GM21737 (cell line): Measurements from ENCODE around the gene BAZ1B.
"Not testable (repeated sequence)": the region's sequence is repeated elsewhere in the genome, so short reads cannot be mapped to it uniquely, and the experiment has no call there.

Experiments used
- ATAC-seq: cut with Tn5 transposase; IDR thresholded peaks from one replicate; pipeline ENCODE4 v1.9.1; 2021; ENCODE audit warnings: mild to moderate bottlenecking, moderate library complexity; ENCODE audit not compliant: unreplicated experiment

Gene BAZ1B

DNA sequence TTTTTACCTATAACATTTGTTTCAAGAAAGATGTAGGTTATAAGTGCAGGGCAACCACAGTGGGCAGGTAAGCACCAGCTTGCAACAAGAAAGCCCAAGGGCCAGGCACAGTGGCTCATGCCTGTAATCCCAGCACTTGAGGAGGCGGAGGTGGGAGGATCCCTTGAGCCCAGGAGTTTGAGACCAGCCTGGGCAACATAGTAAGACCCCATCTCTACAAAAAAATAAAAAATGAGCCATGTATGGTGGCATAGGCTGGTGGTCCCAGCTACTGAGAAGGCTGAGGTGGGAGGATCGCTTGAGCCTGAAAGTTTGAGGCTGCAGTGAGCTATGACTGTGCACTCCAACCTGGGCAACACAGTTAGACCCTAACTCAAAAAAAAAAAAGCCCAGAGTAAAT is 22.6 kb upstream of the BAZ1B start:
- ATAC-seq, result no peak

DNA sequence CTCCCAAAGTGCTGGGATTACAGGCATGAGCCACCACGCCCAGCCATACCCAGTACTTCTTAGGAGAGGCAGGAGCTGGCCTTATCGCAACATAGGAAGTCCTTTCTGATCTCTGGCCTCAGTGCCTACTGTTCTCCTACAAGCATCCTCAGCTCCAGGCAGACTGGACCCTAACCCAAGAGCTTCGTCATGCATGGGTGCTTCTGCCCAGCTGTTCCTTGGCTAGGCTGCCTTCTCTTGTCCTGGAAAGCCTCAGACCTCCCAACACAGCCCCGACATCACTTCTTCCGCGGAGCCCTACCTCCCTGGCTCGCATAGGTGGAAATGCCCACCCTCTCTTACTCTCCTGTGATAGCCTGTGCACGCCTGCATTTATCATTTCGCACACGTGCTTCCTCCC is 19.6 kb upstream of the BAZ1B start:
- no peak for ATAC-seq

DNA sequence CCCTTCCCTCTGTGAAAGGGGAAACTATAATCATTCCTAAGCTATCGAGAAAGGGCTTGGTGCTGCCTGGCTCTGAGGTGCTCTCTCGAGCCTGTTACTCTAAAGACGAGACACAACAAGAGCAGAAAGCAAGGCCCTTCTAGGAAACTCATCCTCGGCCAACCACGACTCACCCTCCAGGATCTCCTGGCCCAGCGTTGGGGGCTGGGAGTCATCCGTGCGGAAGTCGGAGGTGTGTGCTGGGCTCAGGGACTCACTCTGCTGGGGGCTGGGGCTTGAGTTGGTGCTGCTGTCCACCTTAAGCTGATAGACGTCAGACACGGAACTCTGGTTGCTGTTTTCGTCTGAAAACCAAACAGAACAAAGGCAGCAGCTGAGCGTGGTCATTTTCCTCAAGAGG is 17.6 kb upstream of the BAZ1B start:
- ATAC-seq, result no peak

- ATAC-seq, result not testable (repeated sequence)
These were observed 16.4 kb upstream of the BAZ1B start for GRCh38 chr7:73538510-73538909.

- ATAC-seq, result no peak
These were observed 15.0 kb upstream of the BAZ1B start for GRCh38 chr7:73537051-73537450.

DNA sequence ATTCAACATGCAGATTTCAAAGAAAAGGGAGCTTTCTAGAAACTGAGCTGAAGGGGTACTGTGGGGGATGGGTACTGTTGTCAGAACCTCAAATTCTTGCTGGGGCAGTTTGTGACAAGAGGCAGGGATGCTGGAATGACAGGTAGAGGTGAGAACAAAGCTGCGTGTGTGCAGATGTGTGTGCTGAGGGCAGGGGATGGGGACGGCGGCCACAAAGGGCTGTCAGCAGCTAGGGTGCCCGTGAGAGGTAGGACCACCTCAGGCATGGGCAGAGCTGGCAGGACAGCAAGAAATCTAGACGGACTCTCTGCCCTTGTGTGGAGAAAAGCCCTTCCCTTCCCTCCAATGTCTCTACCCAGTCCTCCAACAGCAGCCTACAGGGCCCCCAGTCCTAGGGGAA is 14.4 kb upstream of the BAZ1B start:
- no peak for ATAC-seq

- ATAC-seq, result not testable (repeated sequence)
These were observed 13.8 kb upstream of the BAZ1B start for GRCh38 chr7:73535918-73536317.

- ATAC-seq, result no peak
These were observed 11.6 kb upstream of the BAZ1B start for GRCh38 chr7:73533742-73534141.

- ATAC-seq, result no peak
These were observed 10.1 kb upstream of the BAZ1B start for GRCh38 chr7:73532224-73532623.

GRCh38 chr7:73530800-73531199 is 8.7 kb upstream of the BAZ1B start:
- no peak for ATAC-seq

DNA sequence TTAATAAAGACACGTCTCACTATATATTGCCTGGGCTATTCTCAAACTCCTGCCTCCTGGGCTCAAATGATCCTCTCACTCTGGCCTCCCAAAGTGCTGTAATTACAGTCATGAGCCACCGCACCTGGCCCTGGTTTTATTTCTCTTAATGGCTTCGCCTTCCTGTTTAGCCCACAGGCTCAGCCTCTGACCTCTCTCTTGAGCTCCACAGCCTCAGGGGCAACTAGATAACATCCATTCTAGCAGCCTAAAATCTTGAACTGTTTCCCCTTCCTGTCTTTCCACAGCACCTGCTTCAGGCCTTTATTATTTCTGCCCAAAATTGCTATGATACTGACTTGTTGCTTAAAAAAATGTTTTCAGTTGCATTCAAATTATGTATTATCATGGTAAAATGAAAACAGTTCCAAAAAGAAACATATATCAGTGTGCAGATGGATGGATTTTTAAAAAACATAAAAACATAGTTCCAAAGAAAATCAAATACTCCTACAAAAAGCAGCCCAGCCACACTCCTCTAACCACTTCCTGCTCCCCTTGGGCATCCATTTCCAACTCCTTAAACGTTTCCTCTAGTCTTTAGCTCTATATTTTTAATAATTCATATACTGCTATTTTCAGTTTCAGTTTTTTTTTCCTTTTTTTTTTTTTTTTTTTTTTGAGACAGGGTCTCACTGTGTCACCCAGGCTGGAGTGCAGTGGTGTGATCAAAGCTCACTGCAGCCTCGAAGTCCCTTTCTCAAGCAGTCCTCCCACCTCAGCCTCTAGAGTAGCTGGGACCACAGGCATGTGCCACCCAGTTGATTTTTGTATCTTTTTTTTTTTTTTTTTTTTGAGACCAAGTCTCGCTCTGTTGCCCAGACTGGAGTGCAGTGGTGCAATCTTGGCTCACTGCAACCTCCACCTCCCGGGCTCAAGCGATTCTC is 5.1 kb upstream of the BAZ1B start:
- ATAC-seq, result no peak

DNA sequence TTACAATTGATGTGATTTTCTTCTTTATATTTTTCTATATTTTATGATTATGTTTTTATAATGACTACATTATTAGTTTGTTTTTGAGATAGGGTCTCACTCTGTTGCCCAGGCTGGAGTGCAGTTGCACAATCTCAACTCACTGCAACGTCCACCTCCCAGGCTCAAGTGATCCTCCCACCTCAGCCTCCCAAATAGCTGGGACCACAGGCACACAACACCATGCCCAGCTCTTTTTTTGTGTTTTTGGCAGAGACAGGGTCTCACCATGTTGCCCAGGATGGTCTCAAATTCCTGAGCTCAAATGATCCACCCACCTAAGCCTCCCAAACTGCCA is 4.0 kb upstream of the BAZ1B start:
- ATAC-seq, result not testable (repeated sequence)

DNA sequence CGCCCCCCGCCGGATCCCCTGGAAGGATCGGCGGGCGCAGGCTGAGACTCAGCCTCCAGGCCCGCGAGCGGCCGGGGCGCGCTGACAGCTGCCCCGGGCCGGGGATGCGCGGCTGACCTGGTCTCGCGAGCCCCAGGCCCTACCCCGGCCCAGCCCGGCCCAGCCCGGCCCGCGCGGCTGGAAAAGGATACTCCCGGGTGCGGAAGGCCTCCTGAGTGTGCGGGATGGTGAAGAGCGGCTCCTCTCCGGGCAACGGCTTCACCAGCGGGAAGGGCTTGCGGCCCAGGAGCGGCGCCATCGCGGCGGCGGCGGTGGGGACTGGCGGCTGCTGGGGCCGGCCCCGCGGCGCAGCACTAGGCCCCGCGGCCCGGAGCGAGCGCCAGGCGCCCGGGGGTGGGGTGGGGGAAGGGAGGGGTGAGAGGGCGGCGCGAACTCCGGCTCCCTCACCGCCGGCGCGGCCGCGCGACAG is 423 bp downstream of the BAZ1B start:
- peak; percentile 39 for ATAC-seq

DNA sequence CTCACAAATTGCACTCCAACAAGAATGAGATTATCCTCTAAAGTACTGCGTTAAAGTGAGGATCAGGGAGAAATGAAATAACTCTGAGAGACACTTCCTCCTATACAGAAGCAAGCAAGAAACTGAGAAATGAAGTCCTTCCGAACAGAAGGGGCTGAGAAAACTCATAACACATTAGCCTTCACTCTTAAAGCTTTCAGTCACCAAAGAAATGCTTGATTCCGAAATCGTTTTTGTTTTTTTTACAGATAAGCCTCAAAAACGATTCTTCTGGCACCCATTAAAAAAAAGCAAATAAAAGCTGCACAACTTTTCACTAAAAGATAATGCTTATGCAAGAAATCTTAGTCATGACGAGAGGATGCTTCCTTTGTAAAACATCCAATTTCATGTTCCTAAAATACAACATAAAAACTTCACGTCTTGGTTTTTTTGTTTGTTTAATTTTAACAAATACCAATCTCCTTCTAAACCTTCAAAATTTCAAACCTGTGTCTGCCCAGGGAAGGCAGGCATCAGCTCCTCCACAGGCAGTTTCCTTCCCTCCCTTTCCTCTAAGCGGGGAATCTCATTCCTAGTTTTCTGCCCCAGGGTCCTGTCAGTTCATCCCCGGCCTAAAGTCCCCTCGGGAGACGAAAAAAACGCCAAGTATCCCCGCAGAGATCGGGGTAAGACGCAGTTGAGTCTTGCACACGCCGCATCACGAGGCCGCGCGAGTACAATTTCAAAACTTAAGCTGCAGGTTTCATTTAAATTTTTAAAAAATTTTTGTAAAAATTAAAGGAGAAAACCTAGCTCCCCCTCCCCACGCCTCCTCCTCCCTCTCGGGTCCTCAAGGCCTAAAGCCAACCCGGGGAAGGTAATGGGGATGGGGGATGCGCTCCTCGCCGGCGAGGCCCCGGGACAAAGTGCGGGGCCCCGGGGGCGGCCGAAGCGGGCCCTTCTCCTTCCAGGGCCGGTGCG is 1.1 kb downstream of the BAZ1B start:
- peak; percentile 6 for ATAC-seq

DNA sequence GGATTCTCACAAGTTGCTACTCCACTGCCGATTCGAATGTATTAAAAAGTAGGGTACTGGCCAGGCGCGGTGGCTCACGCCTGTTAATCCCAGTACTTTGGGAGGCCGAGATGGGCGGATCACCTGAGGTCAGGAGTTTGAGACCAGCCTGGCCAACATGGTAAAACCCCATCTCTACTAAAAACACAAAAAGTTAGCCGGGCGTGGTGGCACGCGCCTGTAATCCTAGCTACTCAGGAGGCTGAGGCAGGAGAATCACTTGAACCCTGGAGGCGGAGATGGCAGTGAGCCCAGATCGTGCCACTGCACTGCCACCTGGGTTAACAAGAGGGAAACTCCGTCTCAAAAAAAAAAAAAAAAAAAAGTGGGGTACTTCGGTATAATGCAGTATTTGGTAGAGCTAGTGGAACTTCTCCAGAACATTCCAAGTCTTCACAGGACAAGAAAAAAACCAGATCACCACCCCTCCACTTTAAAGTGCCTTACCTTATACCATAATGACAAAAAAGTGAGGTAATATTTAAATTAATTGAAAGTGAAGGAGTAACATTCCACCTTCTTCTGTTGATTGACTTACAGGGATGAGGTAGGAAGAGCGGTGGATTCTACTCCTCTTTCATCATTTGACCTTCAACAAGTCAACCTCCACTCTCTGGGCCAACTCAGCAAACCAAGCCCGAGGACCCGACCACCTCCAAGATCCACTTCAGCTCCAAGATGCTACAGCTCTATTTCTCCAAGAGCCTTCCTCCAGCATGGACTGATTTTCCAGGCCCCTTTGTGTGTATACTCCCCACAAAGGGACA is 2.0 kb downstream of the BAZ1B start:
- no peak for ATAC-seq

DNA sequence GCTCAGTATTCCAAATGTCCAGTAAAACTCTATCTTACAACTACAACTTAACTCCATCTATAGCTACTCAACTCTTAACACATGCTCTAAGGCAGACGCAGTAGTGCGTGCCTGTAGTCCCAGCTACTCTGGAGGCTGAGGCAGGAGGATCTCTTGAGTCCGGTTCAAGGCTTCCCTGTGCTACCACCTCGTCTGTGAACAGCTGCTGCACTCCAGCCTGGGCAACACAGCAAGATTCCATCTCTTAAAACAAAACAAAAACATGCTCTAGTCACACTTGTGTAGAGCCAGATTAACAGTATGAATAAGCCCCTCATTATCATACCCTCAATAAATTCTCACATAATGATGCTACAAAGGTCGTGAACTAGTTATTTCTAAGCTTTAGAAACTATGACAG is 3.6 kb downstream of the BAZ1B start:
- no peak for ATAC-seq

DNA sequence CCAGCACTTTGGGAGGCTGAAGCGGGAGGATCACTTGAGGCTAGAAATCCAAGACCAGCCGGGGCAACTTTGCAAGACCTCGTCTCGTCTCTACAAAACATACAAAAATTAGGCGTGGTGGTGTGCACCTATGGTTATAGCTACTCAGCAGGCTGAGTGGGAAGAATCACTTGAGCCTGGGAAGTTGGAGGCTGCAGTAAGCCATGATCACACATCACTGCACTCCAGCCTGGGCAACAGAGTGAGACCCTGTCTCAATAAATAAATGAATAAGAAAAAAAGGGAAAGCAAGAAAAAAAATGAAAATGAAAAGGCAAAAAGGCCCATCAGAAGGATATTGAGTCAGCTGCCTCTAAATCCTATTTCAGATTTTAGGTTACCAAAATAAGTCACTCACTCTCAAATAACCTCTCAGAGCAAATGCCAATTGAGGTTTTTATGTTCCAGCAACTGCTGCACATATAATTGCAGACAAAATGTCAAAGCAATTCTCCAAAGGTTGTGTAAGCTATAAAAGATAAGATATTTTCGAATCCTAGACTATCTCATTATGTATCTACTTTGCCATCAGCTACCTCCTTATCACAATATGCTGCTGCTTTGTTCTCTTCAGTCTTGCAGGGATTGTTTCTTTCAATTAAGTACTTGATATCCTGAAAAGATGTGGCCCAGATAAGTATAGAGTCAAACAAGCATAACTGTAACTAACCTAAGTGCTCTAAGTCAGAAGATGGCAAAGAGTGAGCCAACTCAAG is 4.7 kb downstream of the BAZ1B start:
- ATAC-seq, result no peak

DNA sequence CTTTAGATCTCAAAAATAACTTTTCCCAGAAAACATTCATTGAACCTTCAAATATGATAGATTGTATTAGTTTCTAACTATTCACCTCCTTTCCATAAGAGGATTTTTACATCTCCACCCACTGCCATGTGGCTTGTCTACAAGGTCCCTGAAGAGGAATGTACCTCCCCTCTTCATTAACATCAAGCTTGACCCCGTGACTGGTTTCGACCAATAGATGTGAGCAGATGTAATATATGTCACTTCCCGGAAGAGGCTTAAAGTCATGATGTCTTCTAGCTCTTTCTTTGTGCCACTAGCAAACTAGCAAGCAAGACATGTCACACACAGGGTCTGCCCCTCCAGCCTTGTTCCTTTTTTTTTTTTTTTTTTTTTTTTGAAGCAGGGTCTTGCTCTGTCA is 6.9 kb downstream of the BAZ1B start:
- ATAC-seq, result no peak

- ATAC-seq, result no peak
These were observed 9.9 kb downstream of the BAZ1B start for GRCh38 chr7:73512018-73512780.
